HEK293 (cell line): ENCODE results near the gene SHLD2.

Experiments used
- CTCF ChIA-PET: fragments of 350-600 bp; formaldehyde crosslinking; extraction: SDS; loops from one replicate; lab custom pipeline; 2021; ENCODE audit warnings: antibody characterized with exemption; lab: Yijun Ruan, JAX
- POLR2A ChIA-PET: fragments of 300-600 bp; formaldehyde crosslinking; extraction: SDS; loops from one replicate; lab custom pipeline; 2020; ENCODE audit warnings: antibody characterized with exemption, inconsistent platforms; lab: Yijun Ruan, JAX
- H3K27ac ChIP-seq: fragments of 200-500 bp; sonication (Bioruptor generic); 2 replicates; pipeline ENCODE4 v1.5.1; 2014; ENCODE audit warnings: low read depth, low read length, control low read depth, inconsistent platforms; ENCODE audit errors: extremely low read depth
- H3K36me3 ChIP-seq, 2 experiments: fragments of 200-500 bp in 1 of 2; sonication (Bioruptor generic) in 1 of 2; 1 replicate in 1 of 2; 2 replicates in 1 of 2; pipeline ENCODE4 v1.5.1; 2014 to 2017; ENCODE audit warnings: inconsistent platforms in 2 of 2, low read length in 2 of 2; ENCODE audit not compliant: control insufficient read depth in 2 of 2, insufficient read depth in 1 of 2
- H3K4me1 ChIP-seq: fragments of 200-500 bp; sonication (Bioruptor generic); 2 replicates; pipeline ENCODE4 v1.5.1; 2014; ENCODE audit warnings: mild to moderate bottlenecking, low read length, inconsistent platforms; ENCODE audit not compliant: control insufficient read depth, insufficient read depth
- H3K4me3 ChIP-seq: 2 replicates; pipeline ENCODE4 v1.5.1; 2011; ENCODE audit warnings: low read depth, mild to moderate bottlenecking, control low read depth, low read length, moderate library complexity
- H3K9me3 ChIP-seq: fragments of 200-500 bp; sonication (Bioruptor generic); 2 replicates; pipeline ENCODE4 v1.5.1; 2014; ENCODE audit warnings: low read depth, low read length, inconsistent platforms; ENCODE audit not compliant: control insufficient read depth, insufficient read depth
- EGR2 ChIP-seq: fragments of 450-650 bp; formaldehyde crosslinking; IDR thresholded peaks from 2 replicates; pipeline ENCODE4 v1.5.1; 2016; ENCODE audit warnings: low read depth, missing biosample characterization, missing genetic modification characterization
- GLIS2 ChIP-seq: fragments of 450-650 bp; formaldehyde crosslinking; IDR thresholded peaks from 2 replicates; pipeline ENCODE4 v1.5.1; 2016; ENCODE audit warnings: missing biosample characterization, missing genetic modification characterization
- RBAK ChIP-seq: fragments of 450-650 bp; formaldehyde crosslinking; IDR thresholded peaks from 2 replicates; pipeline ENCODE4 v1.5.1; 2016; ENCODE audit warnings: missing biosample characterization, missing genetic modification characterization
- SALL2 ChIP-seq: fragments of 450-650 bp; formaldehyde crosslinking; IDR thresholded peaks from 2 replicates; pipeline ENCODE4 v1.5.0; 2017; ENCODE audit warnings: missing biosample characterization, mild to moderate bottlenecking, missing genetic modification characterization, borderline replicate concordance
- SP2 ChIP-seq: fragments of 450-650 bp; formaldehyde crosslinking; IDR thresholded peaks from 2 replicates; pipeline ENCODE4 v1.5.1; 2016; ENCODE audit warnings: missing biosample characterization, missing genetic modification characterization
- ZFHX2 ChIP-seq: fragments of 450-650 bp; formaldehyde crosslinking; conservative IDR thresholded peaks from 2 replicates; pipeline ENCODE4 v1.5.1; 2016; ENCODE audit warnings: missing biosample characterization, missing genetic modification characterization
- ZNF112 ChIP-seq: fragments of 450-650 bp; formaldehyde crosslinking; IDR thresholded peaks from 2 replicates; pipeline ENCODE4 v1.5.0; 2017; ENCODE audit warnings: missing biosample characterization, missing genetic modification characterization
- ZNF140 ChIP-seq: fragments of 450-650 bp; formaldehyde crosslinking; IDR thresholded peaks from 2 replicates; pipeline ENCODE4 v1.5.1; 2016; ENCODE audit warnings: missing biosample characterization, missing genetic modification characterization
- ZNF146 ChIP-seq: fragments of 450-650 bp; formaldehyde crosslinking; IDR thresholded peaks from 2 replicates; pipeline ENCODE4 v1.5.1; 2016; ENCODE audit warnings: missing biosample characterization, missing genetic modification characterization
- ZNF2 ChIP-seq: fragments of 450-650 bp; formaldehyde crosslinking; IDR thresholded peaks from 2 replicates; pipeline ENCODE4 v1.5.1; 2016; ENCODE audit warnings: missing biosample characterization, missing genetic modification characterization
- ZNF221 ChIP-seq: fragments of 450-650 bp; formaldehyde crosslinking; IDR thresholded peaks from 2 replicates; pipeline ENCODE4 v1.5.1; 2017; ENCODE audit warnings: missing biosample characterization, missing genetic modification characterization, borderline replicate concordance
- ZNF23 ChIP-seq: fragments of 450-650 bp; formaldehyde crosslinking; IDR thresholded peaks from 2 replicates; pipeline ENCODE4 v1.5.1; 2016; ENCODE audit warnings: missing biosample characterization, missing genetic modification characterization, borderline replicate concordance
- ZNF394 ChIP-seq: fragments of 450-650 bp; formaldehyde crosslinking; IDR thresholded peaks from 2 replicates; pipeline ENCODE4 v1.5.1; 2016; ENCODE audit warnings: missing biosample characterization, missing genetic modification characterization, mild to moderate bottlenecking, moderate library complexity, borderline replicate concordance
- ZNF416 ChIP-seq: fragments of 450-650 bp; formaldehyde crosslinking; IDR thresholded peaks from 2 replicates; pipeline ENCODE4 v1.5.1; 2016; ENCODE audit warnings: missing biosample characterization, missing genetic modification characterization
- ZNF423 ChIP-seq: fragments of 450-650 bp; formaldehyde crosslinking; IDR thresholded peaks from 2 replicates; pipeline ENCODE4 v1.5.1; 2016; ENCODE audit warnings: missing biosample characterization, missing genetic modification characterization
- ZNF555 ChIP-seq: fragments of 450-650 bp; formaldehyde crosslinking; conservative IDR thresholded peaks from 2 replicates; pipeline ENCODE4 v1.5.1; 2017; ENCODE audit warnings: missing biosample characterization, mild to moderate bottlenecking, missing genetic modification characterization, inconsistent platforms
- ZNF560 ChIP-seq: fragments of 450-650 bp; formaldehyde crosslinking; IDR thresholded peaks from 2 replicates; pipeline ENCODE4 v1.5.1; 2017; ENCODE audit warnings: missing biosample characterization, missing genetic modification characterization, borderline replicate concordance
- ZNF701 ChIP-seq: fragments of 450-650 bp; formaldehyde crosslinking; IDR thresholded peaks from 2 replicates; pipeline ENCODE4 v1.5.1; 2016; ENCODE audit warnings: missing biosample characterization, missing genetic modification characterization
- ZNF707 ChIP-seq: fragments of 450-650 bp; formaldehyde crosslinking; IDR thresholded peaks from 2 replicates; pipeline ENCODE4 v1.5.1; 2016; ENCODE audit warnings: missing biosample characterization, missing genetic modification characterization
- ZNF768 ChIP-seq: fragments of 450-650 bp; formaldehyde crosslinking; IDR thresholded peaks from 2 replicates; pipeline ENCODE4 v1.5.1; 2018; ENCODE audit warnings: missing biosample characterization, mild to moderate bottlenecking, missing genetic modification characterization
- TF ChIP-seq, protein P1 (sequence below): fragments of 450-650 bp; formaldehyde crosslinking; IDR thresholded peaks from 2 replicates; pipeline ENCODE4 v1.5.1; 2017; ENCODE audit warnings: missing biosample characterization, missing genetic modification characterization
- TF ChIP-seq, protein P2 (sequence below): fragments of 450-650 bp; formaldehyde crosslinking; IDR thresholded peaks from 2 replicates; pipeline ENCODE4 v1.5.1; 2016; ENCODE audit warnings: missing biosample characterization, missing genetic modification characterization
- TF ChIP-seq, protein P3 (sequence below): fragments of 450-650 bp; formaldehyde crosslinking; conservative IDR thresholded peaks from 2 replicates; pipeline ENCODE4 v1.5.1; 2016; ENCODE audit warnings: low read depth, missing biosample characterization, missing genetic modification characterization

Gene SHLD2

DNA sequence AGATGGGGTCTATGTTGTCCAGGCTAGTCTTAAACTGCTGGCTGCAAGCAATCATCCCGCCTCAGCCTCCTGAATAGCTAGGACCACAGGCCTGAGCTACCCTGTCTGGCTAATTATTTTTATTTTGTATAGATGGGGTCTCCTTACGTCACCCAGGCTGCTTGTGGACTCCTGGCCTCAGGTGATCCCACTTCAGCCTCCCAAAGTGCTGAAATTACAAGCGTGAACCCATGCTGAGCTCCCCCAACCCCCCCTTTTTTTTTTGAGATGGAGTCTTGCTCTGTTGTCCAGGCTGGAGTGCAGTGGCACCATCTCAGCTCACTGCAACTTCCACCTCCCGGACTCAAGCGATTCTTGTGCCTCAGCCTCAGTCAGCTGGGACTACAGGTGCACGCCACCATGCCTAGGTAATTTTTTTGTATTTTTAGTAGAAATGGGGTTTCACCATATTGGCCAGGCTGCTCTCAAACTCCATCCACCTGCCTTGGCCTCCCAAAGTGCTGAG is 49.5 kb upstream of the SHLD2 start:
- no peak overlapping the region for H3K4me3 ChIP-seq
- no peak for TF ChIP-seq ZNF768 (tag by site-specific recombination)
- TF ChIP-seq SALL2 = no peak
- TF ChIP-seq, protein P1, sequence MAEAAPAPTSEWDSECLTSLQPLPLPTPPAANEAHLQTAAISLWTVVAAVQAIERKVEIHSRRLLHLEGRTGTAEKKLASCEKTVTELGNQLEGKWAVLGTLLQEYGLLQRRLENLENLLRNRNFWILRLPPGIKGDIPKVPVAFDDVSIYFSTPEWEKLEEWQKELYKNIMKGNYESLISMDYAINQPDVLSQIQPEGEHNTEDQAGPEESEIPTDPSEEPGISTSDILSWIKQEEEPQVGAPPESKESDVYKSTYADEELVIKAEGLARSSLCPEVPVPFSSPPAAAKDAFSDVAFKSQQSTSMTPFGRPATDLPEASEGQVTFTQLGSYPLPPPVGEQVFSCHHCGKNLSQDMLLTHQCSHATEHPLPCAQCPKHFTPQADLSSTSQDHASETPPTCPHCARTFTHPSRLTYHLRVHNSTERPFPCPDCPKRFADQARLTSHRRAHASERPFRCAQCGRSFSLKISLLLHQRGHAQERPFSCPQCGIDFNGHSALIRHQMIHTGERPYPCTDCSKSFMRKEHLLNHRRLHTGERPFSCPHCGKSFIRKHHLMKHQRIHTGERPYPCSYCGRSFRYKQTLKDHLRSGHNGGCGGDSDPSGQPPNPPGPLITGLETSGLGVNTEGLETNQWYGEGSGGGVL (tag by site-specific recombination) = no peak
- TF ChIP-seq ZNF560 (tag by site-specific recombination) = no peak
- TF ChIP-seq ZNF23 (tag by site-specific recombination) = no peak
- TF ChIP-seq ZNF416 = no peak
- no peak for TF ChIP-seq ZNF112 (tag by site-specific recombination)
- no peak for TF ChIP-seq ZNF146 (tag by site-specific recombination)
- TF ChIP-seq ZNF140 (tag by site-specific recombination) = no peak
- no peak overlapping the region for H3K27ac ChIP-seq
- CTCF ChIA-PET = interaction anchor here (0.6 kb wide), 2 partner anchors 14 to 18 kb away, joined by 3 to 6 read pairs; no protein-coding TSS in a partner anchor
- no peaks in the 10 kb centered on the region for H3K4me1 ChIP-seq
- H3K36me3 ChIP-seq = peaks cover 24 to 27% of the 10 kb centered on the region in 2 experiments
- H3K9me3 ChIP-seq = no peaks in the 10 kb centered on the region
- POLR2A ChIA-PET = no interaction called here

DNA sequence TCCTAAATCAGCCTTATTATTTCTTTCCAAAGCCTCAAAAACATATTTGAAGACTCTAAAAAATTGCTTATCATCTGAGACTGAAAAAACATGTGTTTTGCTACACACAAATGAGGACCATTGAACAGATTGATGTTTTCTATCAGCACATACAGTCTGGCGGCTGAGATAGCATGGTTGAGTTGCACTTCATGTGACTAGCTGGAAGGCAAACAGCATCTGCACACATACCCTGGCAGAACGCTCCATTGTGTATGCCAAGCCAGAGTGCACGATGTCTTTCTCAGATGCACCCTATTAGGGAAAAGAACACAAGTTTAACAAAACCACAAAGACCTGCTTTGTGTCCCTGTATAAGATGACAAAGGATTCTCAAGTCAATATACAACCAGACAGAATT is 41.9 kb upstream of the SHLD2 start:
- ChIA-PET CTCF (interaction anchor here (1.1 kb wide), 1 partner anchor 10 kb away, joined by 3 read pairs; no protein-coding TSS in a partner anchor), POLR2A (no interaction called here)
- Histone ChIP-seq H3K4me3 (no peak overlapping the region), H3K36me3 (peaks cover 38 to 74% of the 10 kb centered on the region in 2 experiments), H3K27ac (no peak overlapping the region), H3K4me1 (no peaks in the 10 kb centered on the region), H3K9me3 (no peaks in the 10 kb centered on the region)
- TF ChIP-seq RBAK (tag by site-specific recombination) = no peak
- TF ChIP-seq ZNF2 = no peak
- TF ChIP-seq ZNF221 (tag by site-specific recombination) = no peak
- no peak for TF ChIP-seq ZFHX2 (tag by site-specific recombination)
- TF ChIP-seq GLIS2 (tag by site-specific recombination) = no peak

DNA sequence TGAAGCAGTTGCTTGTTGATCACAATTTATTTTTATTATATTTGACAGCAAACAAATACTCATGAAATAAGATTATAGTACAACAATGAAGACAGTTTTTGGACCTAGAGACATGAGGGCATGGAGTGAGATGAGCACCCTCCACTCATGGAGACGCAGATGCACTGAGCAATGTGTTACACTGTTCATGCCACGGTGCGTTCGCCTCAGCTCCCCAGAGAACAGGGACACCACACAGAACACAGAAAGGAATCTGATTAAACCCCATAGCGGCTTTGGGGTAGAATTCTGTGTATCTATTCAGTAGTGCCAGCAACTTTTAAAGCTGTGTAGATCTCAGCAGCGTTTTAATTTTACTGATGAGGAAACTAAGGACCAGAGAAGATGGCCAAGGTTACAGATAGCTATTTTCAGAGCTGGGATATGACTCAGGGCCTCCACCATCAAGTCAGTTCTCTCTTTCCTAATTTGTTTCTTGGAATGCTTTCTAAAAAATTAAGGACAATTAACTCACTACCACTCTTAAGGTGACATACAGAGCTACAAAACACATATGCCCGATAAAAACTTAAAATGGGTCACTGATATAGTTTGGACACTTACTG is 41.3 kb upstream of the SHLD2 start:
- H3K4me3 ChIP-seq = no peak overlapping the region
- H3K9me3 ChIP-seq = no peaks in the 10 kb centered on the region
- H3K27ac ChIP-seq = no peak overlapping the region
- POLR2A ChIA-PET = no interaction called here
- no peaks in the 10 kb centered on the region for H3K4me1 ChIP-seq
- CTCF ChIA-PET = interaction anchor here (0.6 to 1.1 kb wide), 3 partner anchors 10 to 115 kb away, joined by 3 read pairs; no protein-coding TSS in a partner anchor
- peaks cover 38 to 76% of the 10 kb centered on the region in 2 experiments for H3K36me3 ChIP-seq
- TF ChIP-seq ZNF394 (tag by site-specific recombination) (no peak), ZNF707 (tag by site-specific recombination) (no peak), ZNF701 (tag by site-specific recombination) (no peak), EGR2 (tag by site-specific recombination) (no peak), ZNF423 (tag by site-specific recombination) (no peak), ZNF555 (tag by site-specific recombination) (no peak), SP2 (no peak)
- TF ChIP-seq, protein P2, sequence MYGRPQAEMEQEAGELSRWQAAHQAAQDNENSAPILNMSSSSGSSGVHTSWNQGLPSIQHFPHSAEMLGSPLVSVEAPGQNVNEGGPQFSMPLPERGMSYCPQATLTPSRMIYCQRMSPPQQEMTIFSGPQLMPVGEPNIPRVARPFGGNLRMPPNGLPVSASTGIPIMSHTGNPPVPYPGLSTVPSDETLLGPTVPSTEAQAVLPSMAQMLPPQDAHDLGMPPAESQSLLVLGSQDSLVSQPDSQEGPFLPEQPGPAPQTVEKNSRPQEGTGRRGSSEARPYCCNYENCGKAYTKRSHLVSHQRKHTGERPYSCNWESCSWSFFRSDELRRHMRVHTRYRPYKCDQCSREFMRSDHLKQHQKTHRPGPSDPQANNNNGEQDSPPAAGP (tag by site-specific recombination) = no peak
- TF ChIP-seq, protein P3, sequence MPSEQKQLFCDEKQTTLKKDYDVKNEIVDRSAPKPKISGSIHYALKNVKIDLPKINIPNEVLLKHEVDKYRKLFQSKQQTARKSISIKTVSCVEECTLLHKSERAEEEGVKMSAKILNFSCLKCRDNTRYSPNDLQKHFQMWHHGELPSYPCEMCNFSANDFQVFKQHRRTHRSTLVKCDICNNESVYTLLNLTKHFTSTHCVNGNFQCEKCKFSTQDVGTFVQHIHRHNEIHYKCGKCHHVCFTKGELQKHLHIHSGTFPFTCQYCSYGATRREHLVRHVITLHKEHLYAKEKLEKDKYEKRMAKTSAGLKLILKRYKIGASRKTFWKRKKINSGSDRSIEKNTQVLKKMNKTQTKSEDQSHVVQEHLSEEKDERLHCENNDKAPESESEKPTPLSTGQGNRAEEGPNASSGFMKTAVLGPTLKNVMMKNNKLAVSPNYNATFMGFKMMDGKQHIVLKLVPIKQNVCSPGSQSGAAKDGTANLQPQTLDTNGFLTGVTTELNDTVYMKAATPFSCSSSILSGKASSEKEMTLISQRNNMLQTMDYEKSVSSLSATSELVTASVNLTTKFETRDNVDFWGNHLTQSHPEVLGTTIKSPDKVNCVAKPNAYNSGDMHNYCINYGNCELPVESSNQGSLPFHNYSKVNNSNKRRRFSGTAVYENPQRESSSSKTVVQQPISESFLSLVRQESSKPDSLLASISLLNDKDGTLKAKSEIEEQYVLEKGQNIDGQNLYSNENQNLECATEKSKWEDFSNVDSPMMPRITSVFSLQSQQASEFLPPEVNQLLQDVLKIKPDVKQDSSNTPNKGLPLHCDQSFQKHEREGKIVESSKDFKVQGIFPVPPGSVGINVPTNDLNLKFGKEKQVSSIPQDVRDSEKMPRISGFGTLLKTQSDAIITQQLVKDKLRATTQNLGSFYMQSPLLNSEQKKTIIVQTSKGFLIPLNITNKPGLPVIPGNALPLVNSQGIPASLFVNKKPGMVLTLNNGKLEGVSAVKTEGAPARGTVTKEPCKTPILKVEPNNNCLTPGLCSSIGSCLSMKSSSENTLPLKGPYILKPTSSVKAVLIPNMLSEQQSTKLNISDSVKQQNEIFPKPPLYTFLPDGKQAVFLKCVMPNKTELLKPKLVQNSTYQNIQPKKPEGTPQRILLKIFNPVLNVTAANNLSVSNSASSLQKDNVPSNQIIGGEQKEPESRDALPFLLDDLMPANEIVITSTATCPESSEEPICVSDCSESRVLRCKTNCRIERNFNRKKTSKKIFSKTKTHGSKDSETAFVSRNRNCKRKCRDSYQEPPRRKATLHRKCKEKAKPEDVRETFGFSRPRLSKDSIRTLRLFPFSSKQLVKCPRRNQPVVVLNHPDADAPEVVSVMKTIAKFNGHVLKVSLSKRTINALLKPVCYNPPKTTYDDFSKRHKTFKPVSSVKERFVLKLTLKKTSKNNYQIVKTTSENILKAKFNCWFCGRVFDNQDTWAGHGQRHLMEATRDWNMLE (tag by site-specific recombination) = no peak
